ENCODE data around the gene IDI2.

DNA sequence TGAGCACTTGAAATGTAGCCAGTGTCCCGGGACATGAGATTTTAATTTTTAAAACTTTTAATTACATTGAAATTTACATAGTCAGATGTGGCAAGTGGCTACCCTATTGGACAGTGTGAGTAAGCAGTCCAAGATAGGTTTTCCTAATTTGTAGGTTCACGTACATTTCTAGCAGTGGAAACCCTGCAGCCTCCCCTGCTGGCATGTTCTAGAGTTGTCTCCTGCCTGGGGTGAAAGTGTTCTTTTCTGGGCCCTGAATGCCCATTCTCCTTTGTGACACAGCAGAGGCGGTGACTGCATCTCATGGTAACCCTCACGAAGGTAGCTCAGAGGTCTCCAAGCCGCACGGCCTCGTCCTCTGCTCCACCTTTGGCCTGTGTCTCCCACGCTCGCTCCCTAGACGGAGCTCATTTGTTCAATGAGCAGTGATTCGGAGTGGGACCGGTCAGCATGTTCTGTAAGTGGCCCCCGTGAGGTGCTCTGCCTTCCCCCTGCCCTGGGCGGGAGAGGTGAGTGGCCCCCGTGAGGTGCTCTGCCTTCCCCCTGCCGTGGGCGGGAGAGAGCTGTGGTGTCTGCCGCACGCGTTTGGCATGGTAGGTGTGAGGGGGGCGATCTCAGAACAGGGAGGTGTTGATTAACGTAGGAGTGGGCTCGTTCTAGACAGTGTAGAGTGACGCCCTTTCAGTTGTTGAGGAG is 48.5 kb upstream of the IDI2 start:
- no peak for TF ChIP-seq POLR2A (IDR thresholded peaks at IDR 0.05)
- TF ChIP-seq, protein P1, sequence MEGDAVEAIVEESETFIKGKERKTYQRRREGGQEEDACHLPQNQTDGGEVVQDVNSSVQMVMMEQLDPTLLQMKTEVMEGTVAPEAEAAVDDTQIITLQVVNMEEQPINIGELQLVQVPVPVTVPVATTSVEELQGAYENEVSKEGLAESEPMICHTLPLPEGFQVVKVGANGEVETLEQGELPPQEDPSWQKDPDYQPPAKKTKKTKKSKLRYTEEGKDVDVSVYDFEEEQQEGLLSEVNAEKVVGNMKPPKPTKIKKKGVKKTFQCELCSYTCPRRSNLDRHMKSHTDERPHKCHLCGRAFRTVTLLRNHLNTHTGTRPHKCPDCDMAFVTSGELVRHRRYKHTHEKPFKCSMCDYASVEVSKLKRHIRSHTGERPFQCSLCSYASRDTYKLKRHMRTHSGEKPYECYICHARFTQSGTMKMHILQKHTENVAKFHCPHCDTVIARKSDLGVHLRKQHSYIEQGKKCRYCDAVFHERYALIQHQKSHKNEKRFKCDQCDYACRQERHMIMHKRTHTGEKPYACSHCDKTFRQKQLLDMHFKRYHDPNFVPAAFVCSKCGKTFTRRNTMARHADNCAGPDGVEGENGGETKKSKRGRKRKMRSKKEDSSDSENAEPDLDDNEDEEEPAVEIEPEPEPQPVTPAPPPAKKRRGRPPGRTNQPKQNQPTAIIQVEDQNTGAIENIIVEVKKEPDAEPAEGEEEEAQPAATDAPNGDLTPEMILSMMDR (IDR thresholded peaks at IDR 0.05): no peak

Measured in right lobe of liver (tissue), 4 donors.